PFSK-1 (cell line): Measurements from ENCODE around the gene LGI1.

ENCODE experiments used
- POLR2AphosphoS5 ChIP-seq: IDR thresholded peaks from 2 replicates; pipeline ENCODE4 v1.6.1; 2012; ENCODE audit warnings: low read depth, mild to moderate bottlenecking, control low read depth, low read length, moderate library complexity
- TAF1 ChIP-seq: IDR thresholded peaks from 2 replicates; pipeline ENCODE4 v1.6.1; 2012; ENCODE audit warnings: low read length, control low read depth, borderline replicate concordance; ENCODE audit not compliant: insufficient read depth
- TF ChIP-seq, protein P1 (sequence below), 2 experiments: IDR thresholded peaks; 2 replicates each; pipeline versions ENCODE4 v1.6.1 to v1.8.0; 2011 to 2012; ENCODE audit warnings: low read depth in 2 of 2, low read length in 2 of 2, control low read depth in 1 of 2, inconsistent platforms in 1 of 2, mild to moderate bottlenecking in 1 of 2, moderate library complexity in 1 of 2; ENCODE audit not compliant: insufficient read depth in 1 of 2

DNA sequence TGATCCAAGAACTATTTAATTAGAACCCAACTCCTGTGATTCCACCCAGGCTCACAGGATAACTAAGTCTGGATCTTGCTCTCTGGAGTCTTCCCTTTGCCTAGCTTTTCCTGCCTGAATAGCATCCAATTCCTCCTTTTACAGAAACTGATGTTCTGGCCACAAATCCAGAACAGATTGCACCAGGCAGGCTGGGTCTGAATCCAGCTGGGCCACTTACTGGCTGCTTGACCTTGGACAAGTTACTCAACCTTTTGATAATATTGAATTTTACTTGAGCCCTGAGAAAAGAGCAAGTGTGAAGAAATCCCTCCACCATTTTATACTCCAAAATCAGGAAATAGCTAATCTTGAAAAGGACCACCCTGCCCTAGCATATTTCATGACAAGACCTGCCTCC, 80.5 kb downstream of the LGI1 start:
- TF ChIP-seq POLR2AphosphoS5 (no peak), TAF1 (no peak)
- TF ChIP-seq, protein P1, sequence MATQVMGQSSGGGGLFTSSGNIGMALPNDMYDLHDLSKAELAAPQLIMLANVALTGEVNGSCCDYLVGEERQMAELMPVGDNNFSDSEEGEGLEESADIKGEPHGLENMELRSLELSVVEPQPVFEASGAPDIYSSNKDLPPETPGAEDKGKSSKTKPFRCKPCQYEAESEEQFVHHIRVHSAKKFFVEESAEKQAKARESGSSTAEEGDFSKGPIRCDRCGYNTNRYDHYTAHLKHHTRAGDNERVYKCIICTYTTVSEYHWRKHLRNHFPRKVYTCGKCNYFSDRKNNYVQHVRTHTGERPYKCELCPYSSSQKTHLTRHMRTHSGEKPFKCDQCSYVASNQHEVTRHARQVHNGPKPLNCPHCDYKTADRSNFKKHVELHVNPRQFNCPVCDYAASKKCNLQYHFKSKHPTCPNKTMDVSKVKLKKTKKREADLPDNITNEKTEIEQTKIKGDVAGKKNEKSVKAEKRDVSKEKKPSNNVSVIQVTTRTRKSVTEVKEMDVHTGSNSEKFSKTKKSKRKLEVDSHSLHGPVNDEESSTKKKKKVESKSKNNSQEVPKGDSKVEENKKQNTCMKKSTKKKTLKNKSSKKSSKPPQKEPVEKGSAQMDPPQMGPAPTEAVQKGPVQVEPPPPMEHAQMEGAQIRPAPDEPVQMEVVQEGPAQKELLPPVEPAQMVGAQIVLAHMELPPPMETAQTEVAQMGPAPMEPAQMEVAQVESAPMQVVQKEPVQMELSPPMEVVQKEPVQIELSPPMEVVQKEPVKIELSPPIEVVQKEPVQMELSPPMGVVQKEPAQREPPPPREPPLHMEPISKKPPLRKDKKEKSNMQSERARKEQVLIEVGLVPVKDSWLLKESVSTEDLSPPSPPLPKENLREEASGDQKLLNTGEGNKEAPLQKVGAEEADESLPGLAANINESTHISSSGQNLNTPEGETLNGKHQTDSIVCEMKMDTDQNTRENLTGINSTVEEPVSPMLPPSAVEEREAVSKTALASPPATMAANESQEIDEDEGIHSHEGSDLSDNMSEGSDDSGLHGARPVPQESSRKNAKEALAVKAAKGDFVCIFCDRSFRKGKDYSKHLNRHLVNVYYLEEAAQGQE (IDR thresholded peaks at IDR 0.05; ENCODE audit: insufficient read depth in 1 of 2, low read depth in 2 of 2, low read length in 2 of 2), result no peak
